ENCODE results near the gene SNTA1. TPM values are rescaled to one million over a fixed set of nuclear protein-coding genes. Genes with fewer than 3 reads are reported as not detected.
"Not testable (repeated sequence)": the region's sequence is repeated elsewhere in the genome, so short reads cannot be mapped to it uniquely, and the experiment has no call there.

The SNTA1 gene
- total and polyA plus RNA-seq, 2 experiments from 2014 or later, result 24.6 to 28.0 TPM

DNA sequence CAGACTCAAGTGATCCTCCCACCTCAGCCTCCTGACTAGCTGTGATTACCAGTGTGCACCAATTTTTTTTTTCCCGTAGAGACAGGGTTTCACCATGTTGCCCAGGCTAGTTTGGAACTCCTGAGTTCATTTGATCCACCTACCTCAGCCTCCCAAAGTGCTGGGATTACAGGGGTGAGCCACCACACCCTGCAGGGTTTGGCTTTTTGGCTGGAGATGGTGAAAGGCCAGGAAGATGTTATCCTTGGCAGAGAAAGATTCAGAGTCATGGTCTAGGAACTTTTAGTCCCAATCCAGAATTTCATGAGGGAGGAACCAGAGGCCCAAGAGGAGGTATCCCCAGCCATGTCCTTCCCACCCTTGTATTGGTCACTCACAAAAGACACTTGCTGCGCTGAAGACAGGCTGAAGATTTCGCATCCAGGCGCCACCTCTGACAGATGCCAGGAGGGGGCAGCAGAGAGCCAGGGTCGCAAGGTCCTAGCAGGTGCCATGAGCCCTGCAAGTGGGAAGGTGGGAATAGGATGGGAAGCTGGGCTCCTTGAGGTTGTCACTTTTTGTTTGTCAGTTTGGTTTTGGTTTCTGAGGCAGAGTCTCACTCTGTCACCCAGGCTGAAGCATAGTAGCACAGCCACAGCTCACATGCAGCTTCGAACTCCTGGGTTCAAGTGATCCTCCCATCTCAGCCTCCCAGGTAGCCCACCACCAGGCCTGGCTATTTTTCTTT is 13.5 kb upstream of the SNTA1 start:
- H3K36me3 ChIP-seq (replicated peaks; ENCODE audit: insufficient read depth, low read depth); H3K4me1 ChIP-seq (ENCODE audit: insufficient read depth); H3K9me2 ChIP-seq (replicated peaks; ENCODE audit: insufficient read depth); H4K20me1 ChIP-seq (ENCODE audit: insufficient read depth, poor library complexity, severe bottlenecking); H3K27ac ChIP-seq; H2AFZ ChIP-seq; H3K4me3 ChIP-seq; H3K27me3 ChIP-seq; H3K9me3 ChIP-seq (ENCODE audit: low read depth); H3K4me2 ChIP-seq; H3K79me2 ChIP-seq: not testable (repeated sequence)
- TF ChIP-seq, protein P1, sequence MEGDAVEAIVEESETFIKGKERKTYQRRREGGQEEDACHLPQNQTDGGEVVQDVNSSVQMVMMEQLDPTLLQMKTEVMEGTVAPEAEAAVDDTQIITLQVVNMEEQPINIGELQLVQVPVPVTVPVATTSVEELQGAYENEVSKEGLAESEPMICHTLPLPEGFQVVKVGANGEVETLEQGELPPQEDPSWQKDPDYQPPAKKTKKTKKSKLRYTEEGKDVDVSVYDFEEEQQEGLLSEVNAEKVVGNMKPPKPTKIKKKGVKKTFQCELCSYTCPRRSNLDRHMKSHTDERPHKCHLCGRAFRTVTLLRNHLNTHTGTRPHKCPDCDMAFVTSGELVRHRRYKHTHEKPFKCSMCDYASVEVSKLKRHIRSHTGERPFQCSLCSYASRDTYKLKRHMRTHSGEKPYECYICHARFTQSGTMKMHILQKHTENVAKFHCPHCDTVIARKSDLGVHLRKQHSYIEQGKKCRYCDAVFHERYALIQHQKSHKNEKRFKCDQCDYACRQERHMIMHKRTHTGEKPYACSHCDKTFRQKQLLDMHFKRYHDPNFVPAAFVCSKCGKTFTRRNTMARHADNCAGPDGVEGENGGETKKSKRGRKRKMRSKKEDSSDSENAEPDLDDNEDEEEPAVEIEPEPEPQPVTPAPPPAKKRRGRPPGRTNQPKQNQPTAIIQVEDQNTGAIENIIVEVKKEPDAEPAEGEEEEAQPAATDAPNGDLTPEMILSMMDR (IDR thresholded peaks at IDR 0.05; ENCODE audit: poor library complexity), result peak; percentile 100
- peak; percentile 91 for DNase-seq (ENCODE audit: low spot score)
- 21% methylated on average over 5 of the region's 6 CpGs for WGBS (ENCODE audit: low lambda C conversion rate, missing lambda C conversion rate)

DNA sequence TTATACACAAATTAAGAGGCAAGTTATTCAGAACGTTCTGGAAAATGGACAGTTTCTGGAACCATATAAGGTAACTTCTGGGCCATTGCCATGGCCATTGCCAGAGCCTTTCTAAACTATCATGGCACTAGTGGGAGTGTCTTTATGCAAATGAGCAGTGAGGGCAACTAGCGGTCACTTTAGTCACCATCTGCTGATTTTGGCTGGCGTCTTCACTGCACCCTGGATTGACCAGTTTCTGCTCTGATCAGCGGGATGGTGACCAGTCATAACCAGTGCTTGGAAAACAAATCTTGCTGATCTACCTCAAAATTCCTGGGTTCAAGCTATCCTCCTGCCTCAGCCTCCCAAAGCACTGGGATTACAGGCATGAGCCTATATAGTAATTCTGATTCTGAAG is 7.3 kb upstream of the SNTA1 start:
- H3K27ac ChIP-seq, result no peak overlapping the region
- H3K4me2 ChIP-seq, result no peak overlapping the region
- no peak overlapping the region for H2AFZ ChIP-seq
- H3K27me3 ChIP-seq, result no peaks in the 10 kb centered on the region
- no peaks in the 10 kb centered on the region for H3K79me2 ChIP-seq
- no peak overlapping the region for H3K4me3 ChIP-seq
- no peak for TF ChIP-seq EZH2 (IDR thresholded peaks at IDR 0.05; ENCODE audit: borderline replicate concordance)
- no peaks in the 10 kb centered on the region for H3K36me3 ChIP-seq (replicated peaks; ENCODE audit: insufficient read depth, low read depth)
- H4K20me1 ChIP-seq (ENCODE audit: insufficient read depth, poor library complexity, severe bottlenecking), result no peaks in the 10 kb centered on the region
- no peaks in the 10 kb centered on the region for H3K4me1 ChIP-seq (ENCODE audit: insufficient read depth)
- DNase-seq (ENCODE audit: low spot score), result no peak
- H3K9me3 ChIP-seq (ENCODE audit: low read depth), result no peaks in the 10 kb centered on the region
- H3K9me2 ChIP-seq (replicated peaks; ENCODE audit: insufficient read depth), result no peaks in the 10 kb centered on the region
- 84% methylated on average over 4 of the region's 4 CpGs for WGBS (ENCODE audit: low lambda C conversion rate, missing lambda C conversion rate)

GRCh38 chr20:33445881-33446625 is 2.5 kb upstream of the SNTA1 start:
- Histone ChIP-seq H3K9me3 (ENCODE audit: low read depth) (no peaks in the 10 kb centered on the region), H3K9me2 (replicated peaks; ENCODE audit: insufficient read depth) (no peaks in the 10 kb centered on the region), H3K79me2 (peaks cover 2% of the 10 kb centered on the region), H3K27me3 (no peaks in the 10 kb centered on the region), H3K4me3 (no peak overlapping the region), H4K20me1 (ENCODE audit: insufficient read depth, poor library complexity, severe bottlenecking) (no peaks in the 10 kb centered on the region), H3K27ac (no peak overlapping the region), H3K36me3 (replicated peaks; ENCODE audit: insufficient read depth, low read depth) (no peaks in the 10 kb centered on the region), H2AFZ (no peak overlapping the region), H3K4me2 (no peak overlapping the region), H3K4me1 (ENCODE audit: insufficient read depth) (peaks cover 12% of the 10 kb centered on the region)
- WGBS (ENCODE audit: low lambda C conversion rate, missing lambda C conversion rate), result 87% methylated on average over 4 of the region's 4 CpGs
- no peak for DNase-seq (ENCODE audit: low spot score)
- TF ChIP-seq EZH2phosphoT487 (IDR thresholded peaks at IDR 0.05; ENCODE audit: low read depth, severe bottlenecking, unreplicated experiment), result no peak
- TF ChIP-seq EZH2 (IDR thresholded peaks at IDR 0.05; ENCODE audit: borderline replicate concordance), result no peak
- TF ChIP-seq, protein P1 (IDR thresholded peaks at IDR 0.05; ENCODE audit: poor library complexity), result no peak

DNA sequence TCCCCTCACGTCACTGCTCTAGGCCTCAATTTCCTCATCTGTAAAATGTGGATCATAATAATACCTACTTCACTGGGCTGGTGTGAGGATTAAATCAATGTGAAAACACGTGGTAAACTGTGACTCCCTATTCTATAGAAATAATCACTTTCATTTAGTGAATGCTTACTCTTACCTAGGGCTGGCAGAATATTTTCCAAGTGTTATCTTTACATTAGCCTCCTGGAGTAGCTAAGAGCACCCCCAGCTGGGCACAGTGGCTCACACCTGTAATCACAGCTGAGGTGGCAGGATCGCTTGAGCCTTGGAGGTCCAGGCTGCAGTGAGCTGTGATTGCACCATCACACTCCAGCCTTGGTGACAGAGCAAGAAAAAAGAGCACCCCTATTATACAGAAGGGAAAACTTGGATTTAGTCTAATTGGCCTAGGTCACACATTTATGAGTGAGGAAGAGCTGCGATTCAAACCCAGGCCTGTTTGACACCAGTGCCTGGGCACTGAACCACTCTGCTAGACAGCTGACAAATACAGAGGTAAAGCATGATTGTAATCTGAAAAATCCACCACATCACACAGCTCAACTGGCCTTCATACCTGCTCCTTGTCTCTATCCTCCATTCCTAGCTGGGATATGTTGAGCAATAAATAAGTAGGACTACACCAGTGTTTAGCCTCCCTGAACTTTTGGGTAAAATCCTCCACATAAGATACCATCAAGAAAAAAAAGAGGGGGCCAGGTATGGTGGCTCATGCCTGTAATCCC is 1.4 kb upstream of the SNTA1 start:
- Histone ChIP-seq H3K27me3 (no peaks in the 10 kb centered on the region), H3K4me1 (ENCODE audit: insufficient read depth) (peaks cover 13% of the 10 kb centered on the region), H3K9me3 (ENCODE audit: low read depth) (no peaks in the 10 kb centered on the region), H3K27ac (no peak overlapping the region), H3K79me2 (peaks cover 2% of the 10 kb centered on the region), H4K20me1 (ENCODE audit: insufficient read depth, poor library complexity, severe bottlenecking) (no peaks in the 10 kb centered on the region), H2AFZ (peak overlapping the region; percentile 92), H3K9me2 (replicated peaks; ENCODE audit: insufficient read depth) (no peaks in the 10 kb centered on the region), H3K36me3 (replicated peaks; ENCODE audit: insufficient read depth, low read depth) (no peaks in the 10 kb centered on the region), H3K4me3 (no peak overlapping the region), H3K4me2 (peak overlapping the region; percentile 95)
- TF ChIP-seq EZH2phosphoT487 (IDR thresholded peaks at IDR 0.05; ENCODE audit: low read depth, severe bottlenecking, unreplicated experiment) (no peak), EZH2 (IDR thresholded peaks at IDR 0.05; ENCODE audit: borderline replicate concordance) (no peak)
- TF ChIP-seq, protein P1 (IDR thresholded peaks at IDR 0.05; ENCODE audit: poor library complexity), result peak; percentile 32
- WGBS (ENCODE audit: low lambda C conversion rate, missing lambda C conversion rate), result 44% methylated on average over 4 of the region's 4 CpGs
- peak; percentile 55 for DNase-seq (ENCODE audit: low spot score)
